A673 (cell line): ENCODE measurements around the gene CARD19.

ENCODE experiments used
- CTCF ChIP-seq: fragments of 300-800, 200-600 bp; sonication (generic); conservative IDR thresholded peaks from 2 replicates; pipeline ENCODE4 v1.5.1; 2017; ENCODE audit warnings: low read depth, mild to moderate bottlenecking, antibody characterized with exemption, low read length, moderate library complexity, mixed read lengths
- EZH2 ChIP-seq: fragments of 200-600 bp; sonication (generic); IDR thresholded peaks from 2 replicates; pipeline ENCODE4 v1.6.1; 2017; ENCODE audit warnings: borderline replicate concordance, low read depth, mild to moderate bottlenecking, mixed read lengths, antibody characterized with exemption, low read length; ENCODE audit not compliant: poor library complexity, severe bottlenecking

GRCh38 chr9:93111001-93111370, 15.0 kb downstream of the CARD19 start:
- TF ChIP-seq CTCF (no peak), EZH2 (no peak)
